Panc1 (cell line): ENCODE measurements around the gene FNIP1. TPM values are rescaled to one million over a fixed set of nuclear protein-coding genes. Genes with fewer than 3 reads are reported as not detected.

Source experiments
- ATAC-seq: fragments of 200-7000 bp; cut with Tn5 transposase; 2 replicates; pipeline ENCODE4 v1.9.1; 2020; ENCODE audit warnings: mild to moderate bottlenecking, moderate library complexity
- BruUV-seq: library from RNA; stranded (reverse); fragments of 400-500 nt; replicated peaks from 2 replicates; lab custom pipeline; 2021; lab: Mats Ljungman, UMichigan
- CTCF ChIA-PET: fragments of 300-600 bp; sonication (Branson Sonifier 250); formaldehyde crosslinking; loops from one replicate; lab custom pipeline; 2022; ENCODE audit warnings: antibody characterized with exemption; lab: Charles Lee
- POLR2A ChIA-PET: fragments of 300-600 bp; sonication (Branson Sonifier 250); formaldehyde crosslinking; loops from one replicate; lab custom pipeline; 2022; ENCODE audit warnings: antibody characterized with exemption; lab: Charles Lee
- DNase-seq: peaks from one replicate; pipeline ENCODE4 v3.0.0-alpha.2; 2010; ENCODE audit warnings: low read depth, low spot score
- H3K27ac ChIP-seq: 2 replicates; pipeline ENCODE4 v1.5.1; 2011; ENCODE audit warnings: mild to moderate bottlenecking, low read length, inconsistent platforms
- H3K27me3 ChIP-seq: fragments of 200-500 bp; sonication (Bioruptor generic); 2 replicates; pipeline ENCODE4 v1.6.0; 2014; ENCODE audit warnings: low read length, inconsistent platforms; ENCODE audit not compliant: control insufficient read depth, insufficient read depth
- H3K36me3 ChIP-seq: fragments of 200-500 bp; sonication (Bioruptor generic); 2 replicates; pipeline ENCODE4 v1.5.1; 2014; ENCODE audit warnings: inconsistent platforms, mild to moderate bottlenecking, low read length, moderate library complexity; ENCODE audit not compliant: control insufficient read depth, insufficient read depth
- H3K4me1 ChIP-seq: 2 replicates; pipeline ENCODE4 v1.5.1; 2011; ENCODE audit warnings: inconsistent platforms, mild to moderate bottlenecking, low read length, moderate library complexity; ENCODE audit not compliant: control insufficient read depth, insufficient read depth
- H3K4me3 ChIP-seq, 2 experiments: 2 replicates each; pipeline ENCODE4 v1.5.1; 2011 to 2012; ENCODE audit warnings: low read depth in 2 of 2, low read length in 2 of 2, mild to moderate bottlenecking in 2 of 2, inconsistent platforms in 1 of 2, moderate library complexity in 1 of 2
- H3K9me3 ChIP-seq: fragments of 200-500 bp; sonication (Bioruptor generic); 2 replicates; pipeline ENCODE4 v1.5.1; 2014; ENCODE audit warnings: low read depth, mild to moderate bottlenecking, inconsistent platforms, low read length, moderate library complexity; ENCODE audit not compliant: control insufficient read depth, insufficient read depth
- POLR2AphosphoS5 ChIP-seq: IDR thresholded peaks from 2 replicates; pipeline ENCODE4 v1.6.1; 2012; ENCODE audit warnings: mild to moderate bottlenecking, low read depth, low read length, moderate library complexity
- SIN3A ChIP-seq: IDR thresholded peaks from 2 replicates; pipeline ENCODE4 v1.6.1; 2012; ENCODE audit warnings: low read depth, mild to moderate bottlenecking, low read length, moderate library complexity, borderline replicate concordance; ENCODE audit not compliant: insufficient read depth
- TCF7L2 ChIP-seq: IDR thresholded peaks from 2 replicates; pipeline ENCODE4 v1.6.1; 2011; ENCODE audit warnings: mild to moderate bottlenecking, low read depth, low read length, inconsistent platforms
- in situ Hi-C: cut with HindIII; loops from 2 replicates; pipeline ENCODE4 v1.10.0; 2016; ENCODE audit warnings: low sequenced_read_pairs, low pct_unique_long_range_greater_than_20kb
- intact Hi-C: fragments of 100-400 bp; cut with micrococcal nuclease; formaldehyde crosslinking; loops from one replicate; pipeline ENCODE4 v1.10.0; 2022; ENCODE audit not compliant: unreplicated experiment
- total RNA-seq: library from RNA; stranded (reverse); gene quantifications from one replicate; pipeline ENCODE4 v1.2.1, GENCODE V29; 2021; ENCODE audit not compliant: unreplicated experiment
- TF ChIP-seq, protein P1 (sequence below), 2 experiments: IDR thresholded peaks; 2 replicates each; pipeline ENCODE4 v1.6.1; 2011 to 2012; ENCODE audit warnings: low read depth in 2 of 2, control low read depth in 1 of 2, low read length in 1 of 2, mild to moderate bottlenecking in 1 of 2, moderate library complexity in 1 of 2; ENCODE audit not compliant: insufficient read depth in 1 of 2
- TF ChIP-seq, protein P2 (sequence below): fragments of 450-650 bp; IDR thresholded peaks from 2 replicates; pipeline ENCODE4 v1.5.1; 2017; ENCODE audit warnings: mild to moderate bottlenecking

FNIP1 gene
- total RNA-seq, 1 experiment from 2014 or later = 48.3 TPM

DNA sequence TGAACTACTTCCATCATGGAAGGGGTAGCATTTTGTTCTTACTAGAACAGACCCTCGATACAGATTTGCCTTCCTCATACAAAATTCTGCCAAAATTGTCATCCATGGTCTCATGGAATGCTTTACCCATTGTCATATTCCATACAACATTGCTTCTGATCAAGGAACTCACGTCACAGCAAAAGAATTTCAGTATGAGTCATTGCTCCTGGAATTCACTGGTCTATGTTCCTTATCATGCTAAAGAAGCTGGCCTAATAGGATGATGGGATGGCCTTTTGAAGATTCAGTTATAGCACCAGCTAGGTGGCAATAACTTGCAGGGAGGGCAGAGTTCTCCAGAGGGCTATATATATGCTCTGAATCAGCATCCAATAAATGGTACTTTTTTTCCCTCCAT is 18.2 kb upstream of the FNIP1 start:
- no peak overlapping the region for H3K4me3 ChIP-seq
- POLR2A ChIA-PET = no interaction called here
- DNase-seq = peak; percentile 53
- no TSS peak for BruUV-seq
- in situ Hi-C loops = no loop called here
- intact Hi-C loops = no loop called here
- no peaks in the 10 kb centered on the region for H3K27me3 ChIP-seq
- TF ChIP-seq, protein P1, sequence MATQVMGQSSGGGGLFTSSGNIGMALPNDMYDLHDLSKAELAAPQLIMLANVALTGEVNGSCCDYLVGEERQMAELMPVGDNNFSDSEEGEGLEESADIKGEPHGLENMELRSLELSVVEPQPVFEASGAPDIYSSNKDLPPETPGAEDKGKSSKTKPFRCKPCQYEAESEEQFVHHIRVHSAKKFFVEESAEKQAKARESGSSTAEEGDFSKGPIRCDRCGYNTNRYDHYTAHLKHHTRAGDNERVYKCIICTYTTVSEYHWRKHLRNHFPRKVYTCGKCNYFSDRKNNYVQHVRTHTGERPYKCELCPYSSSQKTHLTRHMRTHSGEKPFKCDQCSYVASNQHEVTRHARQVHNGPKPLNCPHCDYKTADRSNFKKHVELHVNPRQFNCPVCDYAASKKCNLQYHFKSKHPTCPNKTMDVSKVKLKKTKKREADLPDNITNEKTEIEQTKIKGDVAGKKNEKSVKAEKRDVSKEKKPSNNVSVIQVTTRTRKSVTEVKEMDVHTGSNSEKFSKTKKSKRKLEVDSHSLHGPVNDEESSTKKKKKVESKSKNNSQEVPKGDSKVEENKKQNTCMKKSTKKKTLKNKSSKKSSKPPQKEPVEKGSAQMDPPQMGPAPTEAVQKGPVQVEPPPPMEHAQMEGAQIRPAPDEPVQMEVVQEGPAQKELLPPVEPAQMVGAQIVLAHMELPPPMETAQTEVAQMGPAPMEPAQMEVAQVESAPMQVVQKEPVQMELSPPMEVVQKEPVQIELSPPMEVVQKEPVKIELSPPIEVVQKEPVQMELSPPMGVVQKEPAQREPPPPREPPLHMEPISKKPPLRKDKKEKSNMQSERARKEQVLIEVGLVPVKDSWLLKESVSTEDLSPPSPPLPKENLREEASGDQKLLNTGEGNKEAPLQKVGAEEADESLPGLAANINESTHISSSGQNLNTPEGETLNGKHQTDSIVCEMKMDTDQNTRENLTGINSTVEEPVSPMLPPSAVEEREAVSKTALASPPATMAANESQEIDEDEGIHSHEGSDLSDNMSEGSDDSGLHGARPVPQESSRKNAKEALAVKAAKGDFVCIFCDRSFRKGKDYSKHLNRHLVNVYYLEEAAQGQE (IDR thresholded peaks at IDR 0.05; ENCODE audit: insufficient read depth in 1 of 2, low read depth in 2 of 2, low read length in 1 of 2) = no peak
- TF ChIP-seq, protein P2, sequence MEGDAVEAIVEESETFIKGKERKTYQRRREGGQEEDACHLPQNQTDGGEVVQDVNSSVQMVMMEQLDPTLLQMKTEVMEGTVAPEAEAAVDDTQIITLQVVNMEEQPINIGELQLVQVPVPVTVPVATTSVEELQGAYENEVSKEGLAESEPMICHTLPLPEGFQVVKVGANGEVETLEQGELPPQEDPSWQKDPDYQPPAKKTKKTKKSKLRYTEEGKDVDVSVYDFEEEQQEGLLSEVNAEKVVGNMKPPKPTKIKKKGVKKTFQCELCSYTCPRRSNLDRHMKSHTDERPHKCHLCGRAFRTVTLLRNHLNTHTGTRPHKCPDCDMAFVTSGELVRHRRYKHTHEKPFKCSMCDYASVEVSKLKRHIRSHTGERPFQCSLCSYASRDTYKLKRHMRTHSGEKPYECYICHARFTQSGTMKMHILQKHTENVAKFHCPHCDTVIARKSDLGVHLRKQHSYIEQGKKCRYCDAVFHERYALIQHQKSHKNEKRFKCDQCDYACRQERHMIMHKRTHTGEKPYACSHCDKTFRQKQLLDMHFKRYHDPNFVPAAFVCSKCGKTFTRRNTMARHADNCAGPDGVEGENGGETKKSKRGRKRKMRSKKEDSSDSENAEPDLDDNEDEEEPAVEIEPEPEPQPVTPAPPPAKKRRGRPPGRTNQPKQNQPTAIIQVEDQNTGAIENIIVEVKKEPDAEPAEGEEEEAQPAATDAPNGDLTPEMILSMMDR = no peak
- TF ChIP-seq TCF7L2 (no peak), SIN3A (no peak), POLR2AphosphoS5 (no peak)
- H3K4me1 ChIP-seq = no peaks in the 10 kb centered on the region; the same call in 1 of the 2 replicates
- H3K27ac ChIP-seq = no peak overlapping the region
- ATAC-seq = peak; percentile 82
- CTCF ChIA-PET = no interaction called here
- H3K36me3 ChIP-seq = no peaks in the 10 kb centered on the region
- no peaks in the 10 kb centered on the region for H3K9me3 ChIP-seq

DNA sequence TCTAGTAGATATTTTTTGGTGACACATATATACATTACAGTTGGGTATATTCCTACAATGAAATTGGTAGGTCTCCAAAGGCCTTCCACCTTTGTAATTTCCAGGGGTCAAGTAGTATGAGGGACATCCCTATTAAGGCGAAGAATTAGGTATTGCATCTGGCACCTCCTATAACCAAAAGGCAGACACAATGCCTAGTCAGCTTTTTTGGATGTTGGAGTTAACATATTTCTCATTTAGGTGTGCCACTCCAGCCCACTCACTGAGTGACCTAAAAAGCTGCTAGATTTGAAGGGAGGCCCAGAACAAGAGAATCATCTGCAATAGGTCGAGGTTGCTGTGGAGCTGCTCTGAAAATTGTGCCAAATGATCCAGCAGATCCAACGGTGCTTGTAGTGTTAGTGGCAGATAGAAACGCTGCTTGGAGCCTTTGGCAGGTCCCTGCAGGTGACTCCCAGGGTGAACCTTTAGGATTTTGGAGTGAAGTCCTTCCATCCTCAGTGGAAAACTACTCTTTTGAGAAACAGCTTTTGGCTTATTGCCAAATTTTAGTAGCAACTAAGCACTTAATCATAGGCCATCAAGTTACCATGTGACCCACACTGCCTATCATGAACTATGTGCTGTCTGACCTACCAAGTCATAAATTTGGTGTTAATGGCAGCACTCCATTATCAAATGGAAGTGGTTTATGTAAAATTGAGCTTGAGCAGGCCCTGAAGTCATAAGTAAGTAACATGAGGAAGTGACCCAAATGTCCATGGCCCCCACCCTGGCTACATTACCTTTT is 15.7 kb upstream of the FNIP1 start:
- Histone ChIP-seq H3K27me3 (no peaks in the 10 kb centered on the region), H3K4me1 (no peaks in the 10 kb centered on the region; the same call in 1 of the 2 replicates), H3K4me3 (no peak overlapping the region), H3K27ac (no peak overlapping the region), H3K9me3 (no peaks in the 10 kb centered on the region), H3K36me3 (no peaks in the 10 kb centered on the region)
- no TSS peak for BruUV-seq
- intact Hi-C loops = no loop called here
- TF ChIP-seq POLR2AphosphoS5 = no peak
- TF ChIP-seq SIN3A = no peak
- TF ChIP-seq, protein P2 = no peak
- TF ChIP-seq, protein P1 (IDR thresholded peaks at IDR 0.05; ENCODE audit: insufficient read depth in 1 of 2, low read depth in 2 of 2, low read length in 1 of 2) = no peak
- TF ChIP-seq TCF7L2 = no peak
- DNase-seq = no peak
- in situ Hi-C loops = no loop called here
- ATAC-seq = no peak
- ChIA-PET CTCF (no interaction called here), POLR2A (no interaction called here)
